Heart left ventricle (tissue), 13 donors: Measurements from ENCODE around the gene BDP1.

ENCODE experiments used
- POLR2A ChIP-seq, 2 donors: fragments of 450-650 bp; IDR thresholded peaks; one replicate each; pipeline ENCODE4 v1.6.1; 2017; ENCODE audit warnings: antibody characterized with exemption in 2 of 2, mild to moderate bottlenecking in 2 of 2, moderate library complexity in 2 of 2
- TF ChIP-seq, protein P1 (sequence below), 12 donors: fragments of 200-600 bp; sonication (generic) in 4 of 12; IDR thresholded peaks; one replicate each; pipeline versions ENCODE4 v1.5.0 to v1.8.0; 2018 to 2022; ENCODE audit warnings: antibody characterized with exemption in 12 of 12, mild to moderate bottlenecking in 5 of 12
- donor health status: ischemic (EF 13 %, LVEDD 7.1; RV severe dilation, severe dysfunction).
- donor health status: DM: no; HTN: yes; CAD: no.
- donor health status: DM: no; HTN: no; CAD: no.
- donor health status: ischemic (EF 25% LVEDD 6.9; RV normal size, moderate dysfunction).
- donor health status: ischemic (EF 25% LVEDD 5.7; RV mildly dilated, moderate dysfunction).
- donor health status: ischemic (EF 35%, LVEDD 5.7; RV mildly dilated, moderate dysfunction).
- donor health status: nonischemic (EF 11% LVEDD 7.7; RV severe dilation, severe dysfunction).
- donor health status: DM: yes; HTN: yes; CAD: no.
- donor health status: PGD.
- donor health status: ischemic (EF 29% LVEDD 5.4; RV normal size, mild dysfunction).
- donor health status: nonischemic (EF 23%, LVEDD 6.1; RV moderate dilation, normal function).

DNA sequence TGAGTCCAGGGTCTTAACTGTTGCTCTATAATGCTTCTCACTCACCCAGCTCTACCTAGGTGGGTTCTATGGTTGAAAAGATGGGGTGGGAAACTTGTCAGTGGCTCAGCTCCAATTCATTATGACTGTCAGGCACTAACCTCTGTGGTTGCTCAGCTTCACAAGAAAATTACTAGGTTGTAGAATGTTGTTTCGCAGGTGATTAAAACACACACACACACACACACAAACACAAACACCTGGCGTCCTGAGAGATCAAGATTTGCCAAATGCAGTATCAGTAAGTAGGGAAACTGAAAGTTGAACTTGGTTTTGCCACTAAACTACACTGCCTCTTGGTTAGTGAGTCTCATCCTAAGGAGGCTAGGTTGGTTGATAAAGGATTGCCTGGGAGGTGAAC is 134.5 kb downstream of the BDP1 start:
- TF ChIP-seq, protein P1, sequence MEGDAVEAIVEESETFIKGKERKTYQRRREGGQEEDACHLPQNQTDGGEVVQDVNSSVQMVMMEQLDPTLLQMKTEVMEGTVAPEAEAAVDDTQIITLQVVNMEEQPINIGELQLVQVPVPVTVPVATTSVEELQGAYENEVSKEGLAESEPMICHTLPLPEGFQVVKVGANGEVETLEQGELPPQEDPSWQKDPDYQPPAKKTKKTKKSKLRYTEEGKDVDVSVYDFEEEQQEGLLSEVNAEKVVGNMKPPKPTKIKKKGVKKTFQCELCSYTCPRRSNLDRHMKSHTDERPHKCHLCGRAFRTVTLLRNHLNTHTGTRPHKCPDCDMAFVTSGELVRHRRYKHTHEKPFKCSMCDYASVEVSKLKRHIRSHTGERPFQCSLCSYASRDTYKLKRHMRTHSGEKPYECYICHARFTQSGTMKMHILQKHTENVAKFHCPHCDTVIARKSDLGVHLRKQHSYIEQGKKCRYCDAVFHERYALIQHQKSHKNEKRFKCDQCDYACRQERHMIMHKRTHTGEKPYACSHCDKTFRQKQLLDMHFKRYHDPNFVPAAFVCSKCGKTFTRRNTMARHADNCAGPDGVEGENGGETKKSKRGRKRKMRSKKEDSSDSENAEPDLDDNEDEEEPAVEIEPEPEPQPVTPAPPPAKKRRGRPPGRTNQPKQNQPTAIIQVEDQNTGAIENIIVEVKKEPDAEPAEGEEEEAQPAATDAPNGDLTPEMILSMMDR (IDR thresholded peaks at IDR 0.05): no peak
- TF ChIP-seq POLR2A (IDR thresholded peaks at IDR 0.05): no peak
